ENCODE results near the gene UNCX. TPM values are rescaled to one million over a fixed set of nuclear protein-coding genes. Genes with fewer than 3 reads are reported as not detected.

The UNCX gene
- total RNA-seq, 1 donor from 2014 or later, result not detected

DNA sequence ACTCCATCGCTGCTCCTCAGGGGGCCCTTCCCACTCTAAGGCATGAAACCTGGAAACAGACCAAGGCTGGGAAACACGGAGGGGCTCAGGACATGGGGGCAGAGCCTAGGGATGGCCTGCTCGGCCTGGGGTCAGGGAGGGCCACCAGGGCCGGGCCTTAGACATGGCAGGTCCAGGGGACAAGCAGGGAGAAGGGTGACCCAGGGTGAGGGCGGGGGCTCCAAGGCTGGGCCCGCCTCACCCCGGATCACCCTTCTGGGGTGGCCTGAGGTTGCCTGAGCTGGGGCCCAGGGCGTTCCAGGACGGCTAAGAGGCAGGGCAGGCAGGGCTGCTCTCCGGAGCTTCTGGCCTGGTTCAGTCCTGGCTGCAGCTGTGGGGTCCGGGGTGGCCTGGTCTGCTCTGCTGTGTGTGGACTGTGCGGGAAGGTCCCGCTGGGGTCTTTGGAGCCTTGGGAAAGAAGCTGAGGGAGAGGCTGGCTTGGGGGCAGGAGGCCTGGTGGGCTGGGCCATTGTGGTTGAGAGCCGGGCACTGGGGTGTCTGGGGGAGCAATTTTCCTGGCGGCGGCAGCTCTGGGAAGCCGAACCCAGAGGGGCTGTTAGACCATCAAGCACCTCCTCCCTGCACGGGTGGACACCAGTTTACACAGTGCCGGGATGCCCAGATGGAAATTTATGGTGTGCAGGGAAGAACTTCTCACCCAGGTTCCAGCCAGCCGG is 52.2 kb downstream of the UNCX start:
- no peak overlapping the region for H3K27ac ChIP-seq
- intact Hi-C loops (cut with DNase I), result no loop called here
- H3K9me3 ChIP-seq, result no peaks in the 10 kb centered on the region
- H3K27me3 ChIP-seq, result peaks cover 32% of the 10 kb centered on the region
- ATAC-seq (no peak), DNase-seq (no peak)
- peaks cover 1% of the 10 kb centered on the region for H3K4me1 ChIP-seq
- no peak for TF ChIP-seq CTCF (IDR thresholded peaks at IDR 0.05)
- H3K4me3 ChIP-seq, result no peak overlapping the region
- H3K36me3 ChIP-seq, result no peaks in the 10 kb centered on the region

- H3K9me3 ChIP-seq, result no peaks in the 10 kb centered on the region
- peaks cover 9% of the 10 kb centered on the region for H3K4me1 ChIP-seq
- intact Hi-C loops (cut with DNase I), result no loop called here
- no peak for ATAC-seq
- no peak overlapping the region for H3K4me3 ChIP-seq
- TF ChIP-seq CTCF (IDR thresholded peaks at IDR 0.05), result no peak
- no peak overlapping the region for H3K27ac ChIP-seq
- H3K36me3 ChIP-seq, result no peaks in the 10 kb centered on the region
- peaks cover 40% of the 10 kb centered on the region for H3K27me3 ChIP-seq
- DNase-seq, result no peak
These were observed 53.1 kb downstream of the UNCX start for GRCh38 chr7:1285556-1286301.

Other genes starting within 250 kb of the UNCX start
- gene CYP2W1, start 249.7 kb upstream of the UNCX start, total RNA-seq, result not detected
- gene GPR146, start 188.3 kb upstream of the UNCX start, total RNA-seq, result 40.0 TPM
- 11.1 TPM for gene GPER1, start 144.8 kb upstream of the UNCX start, total RNA-seq
- 19.9 TPM for gene ZFAND2A, start 72.7 kb upstream of the UNCX start, total RNA-seq
- 37.6 TPM for gene MICALL2, start 226.6 kb downstream of the UNCX start, total RNA-seq

All from upper lobe of right lung (tissue), 1 donor.